ENCODE results near the gene ZNF423. TPM values are rescaled to one million over a fixed set of nuclear protein-coding genes. Genes with fewer than 3 reads are reported as not detected.

ZNF423 gene
- total RNA-seq, 1 experiment from 2014 or later: not detected

GRCh38 chr16:49523435-49524159, 332.3 kb downstream of the ZNF423 start:
- Histone ChIP-seq H3K27ac (ENCODE audit: low read length) (no peak overlapping the region), H3K9me3 (ENCODE audit: low read length) (no peaks in the 10 kb centered on the region), H3K36me3 (ENCODE audit: insufficient read depth, low read length) (no peaks in the 10 kb centered on the region), H2AFZ (ENCODE audit: low read length) (no peak overlapping the region), H4K20me1 (ENCODE audit: insufficient read depth, low read depth, low read length) (no peaks in the 10 kb centered on the region), H3K9me2 (replicated peaks; ENCODE audit: insufficient read depth, low read length) (no peaks in the 10 kb centered on the region), H3K27me3 (ENCODE audit: low read length) (no peaks in the 10 kb centered on the region), H3K4me3 (ENCODE audit: low read length) (no peak overlapping the region), H3K79me2 (ENCODE audit: low read length) (no peaks in the 10 kb centered on the region), H3K4me2 (ENCODE audit: low read depth, low read length, poor library complexity, severe bottlenecking) (no peak overlapping the region), H3K4me1 (ENCODE audit: low read length) (peaks cover 28% of the 10 kb centered on the region), H3K9ac (ENCODE audit: low read length) (no peak overlapping the region)
- DNase-seq: no peak

GRCh38 chr16:49521734-49522325, 334.1 kb downstream of the ZNF423 start:
- no peaks in the 10 kb centered on the region for H3K27me3 ChIP-seq (ENCODE audit: low read length)
- no peaks in the 10 kb centered on the region for H3K79me2 ChIP-seq (ENCODE audit: low read length)
- no peak overlapping the region for H3K27ac ChIP-seq (ENCODE audit: low read length)
- no peaks in the 10 kb centered on the region for H4K20me1 ChIP-seq (ENCODE audit: insufficient read depth, low read depth, low read length)
- H3K4me1 ChIP-seq (ENCODE audit: low read length): peaks cover 22% of the 10 kb centered on the region
- H3K36me3 ChIP-seq (ENCODE audit: insufficient read depth, low read length): no peaks in the 10 kb centered on the region
- no peak overlapping the region for H3K9ac ChIP-seq (ENCODE audit: low read length)
- no peaks in the 10 kb centered on the region for H3K9me2 ChIP-seq (replicated peaks; ENCODE audit: insufficient read depth, low read length)
- H3K9me3 ChIP-seq (ENCODE audit: low read length): no peaks in the 10 kb centered on the region
- H3K4me2 ChIP-seq (ENCODE audit: low read depth, low read length, poor library complexity, severe bottlenecking): peak overlapping the region; percentile 13
- no peak overlapping the region for H2AFZ ChIP-seq (ENCODE audit: low read length)
- no peak overlapping the region for H3K4me3 ChIP-seq (ENCODE audit: low read length)
- no peak for DNase-seq

- no peak overlapping the region for H2AFZ ChIP-seq (ENCODE audit: low read length)
Measured at GRCh38 chr16:49520492-49521038, 335.3 kb downstream of the ZNF423 start.

GRCh38 chr16:49519741-49520140, 336.2 kb downstream of the ZNF423 start:
- Histone ChIP-seq H3K27me3 (ENCODE audit: low read length) (no peaks in the 10 kb centered on the region), H3K4me1 (ENCODE audit: low read length) (peaks cover 39% of the 10 kb centered on the region)

More at GRCh38 chr16:49520492-49521038, 335.3 kb downstream of the ZNF423 start:
- no peaks in the 10 kb centered on the region for H3K79me2 ChIP-seq (ENCODE audit: low read length)
- H3K27ac ChIP-seq (ENCODE audit: low read length): no peak overlapping the region
- peak; percentile 55 for DNase-seq
- H3K9ac ChIP-seq (ENCODE audit: low read length): no peak overlapping the region
- H3K4me3 ChIP-seq (ENCODE audit: low read length): 0 out of 2 replicates have a peak overlapping the region, but pooled peaks have one; percentile 13
- peaks cover 31% of the 10 kb centered on the region for H3K4me1 ChIP-seq (ENCODE audit: low read length)
- H3K27me3 ChIP-seq (ENCODE audit: low read length): no peaks in the 10 kb centered on the region
- no peaks in the 10 kb centered on the region for H3K36me3 ChIP-seq (ENCODE audit: insufficient read depth, low read length)
- no peaks in the 10 kb centered on the region for H3K9me2 ChIP-seq (replicated peaks; ENCODE audit: insufficient read depth, low read length)
- H4K20me1 ChIP-seq (ENCODE audit: insufficient read depth, low read depth, low read length): no peaks in the 10 kb centered on the region
- peak overlapping the region; percentile 44 for H3K4me2 ChIP-seq (ENCODE audit: low read depth, low read length, poor library complexity, severe bottlenecking)
- no peaks in the 10 kb centered on the region for H3K9me3 ChIP-seq (ENCODE audit: low read length)

GRCh38 chr16:49519008-49519656, 336.8 kb downstream of the ZNF423 start:
- Histone ChIP-seq H3K4me2 (ENCODE audit: low read depth, low read length, poor library complexity, severe bottlenecking) (no peak overlapping the region), H3K79me2 (ENCODE audit: low read length) (no peaks in the 10 kb centered on the region), H3K27me3 (ENCODE audit: low read length) (no peaks in the 10 kb centered on the region), H3K27ac (ENCODE audit: low read length) (no peak overlapping the region), H3K9me3 (ENCODE audit: low read length) (no peaks in the 10 kb centered on the region), H3K4me3 (ENCODE audit: low read length) (no peak overlapping the region), H3K4me1 (ENCODE audit: low read length) (peaks cover 45% of the 10 kb centered on the region), H3K9me2 (replicated peaks; ENCODE audit: insufficient read depth, low read length) (no peaks in the 10 kb centered on the region), H2AFZ (ENCODE audit: low read length) (no peak overlapping the region), H3K36me3 (ENCODE audit: insufficient read depth, low read length) (no peaks in the 10 kb centered on the region), H4K20me1 (ENCODE audit: insufficient read depth, low read depth, low read length) (no peaks in the 10 kb centered on the region), H3K9ac (ENCODE audit: low read length) (no peak overlapping the region)
- no peak for DNase-seq

More at GRCh38 chr16:49519741-49520140, 336.2 kb downstream of the ZNF423 start:
- Histone ChIP-seq H3K4me2 (ENCODE audit: low read depth, low read length, poor library complexity, severe bottlenecking) (no peak overlapping the region), H3K9me2 (replicated peaks; ENCODE audit: insufficient read depth, low read length) (no peaks in the 10 kb centered on the region), H3K79me2 (ENCODE audit: low read length) (no peaks in the 10 kb centered on the region), H3K9me3 (ENCODE audit: low read length) (no peaks in the 10 kb centered on the region), H2AFZ (ENCODE audit: low read length) (no peak overlapping the region), H3K4me3 (ENCODE audit: low read length) (no peak overlapping the region), H3K36me3 (ENCODE audit: insufficient read depth, low read length) (no peaks in the 10 kb centered on the region), H3K27ac (ENCODE audit: low read length) (no peak overlapping the region), H4K20me1 (ENCODE audit: insufficient read depth, low read depth, low read length) (no peaks in the 10 kb centered on the region), H3K9ac (ENCODE audit: low read length) (no peak overlapping the region)
- DNase-seq: no peak

- Histone ChIP-seq H3K9me3 (ENCODE audit: low read length) (no peaks in the 10 kb centered on the region), H3K27me3 (ENCODE audit: low read length) (no peaks in the 10 kb centered on the region), H4K20me1 (ENCODE audit: insufficient read depth, low read depth, low read length) (no peaks in the 10 kb centered on the region), H3K4me2 (ENCODE audit: low read depth, low read length, poor library complexity, severe bottlenecking) (no peak overlapping the region), H2AFZ (ENCODE audit: low read length) (no peak overlapping the region), H3K27ac (ENCODE audit: low read length) (no peak overlapping the region), H3K9ac (ENCODE audit: low read length) (no peak overlapping the region), H3K4me1 (ENCODE audit: low read length) (peaks cover 39% of the 10 kb centered on the region), H3K4me3 (ENCODE audit: low read length) (no peak overlapping the region), H3K36me3 (ENCODE audit: insufficient read depth, low read length) (no peaks in the 10 kb centered on the region), H3K79me2 (ENCODE audit: low read length) (no peaks in the 10 kb centered on the region), H3K9me2 (replicated peaks; ENCODE audit: insufficient read depth, low read length) (no peaks in the 10 kb centered on the region)
- DNase-seq: no peak
Measured at GRCh38 chr16:49516382-49517036, 339.4 kb downstream of the ZNF423 start.

- Histone ChIP-seq H4K20me1 (ENCODE audit: insufficient read depth, low read depth, low read length) (no peaks in the 10 kb centered on the region), H3K4me3 (ENCODE audit: low read length) (no peak overlapping the region), H3K9me2 (replicated peaks; ENCODE audit: insufficient read depth, low read length) (no peaks in the 10 kb centered on the region), H3K4me1 (ENCODE audit: low read length) (peaks cover 32% of the 10 kb centered on the region), H3K79me2 (ENCODE audit: low read length) (no peaks in the 10 kb centered on the region), H3K9me3 (ENCODE audit: low read length) (no peaks in the 10 kb centered on the region), H3K27me3 (ENCODE audit: low read length) (no peaks in the 10 kb centered on the region), H3K36me3 (ENCODE audit: insufficient read depth, low read length) (no peaks in the 10 kb centered on the region), H3K27ac (ENCODE audit: low read length) (no peak overlapping the region), H3K9ac (ENCODE audit: low read length) (no peak overlapping the region), H2AFZ (ENCODE audit: low read length) (no peak overlapping the region), H3K4me2 (ENCODE audit: low read depth, low read length, poor library complexity, severe bottlenecking) (no peak overlapping the region)
- DNase-seq: no peak
Measured at GRCh38 chr16:49515861-49516260, 340.1 kb downstream of the ZNF423 start.
